Naive thymus-derived CD4-positive, alpha-beta T cell (primary cell): ENCODE measurements around the gene DDX42. TPM values are rescaled to one million over a fixed set of nuclear protein-coding genes. Genes with fewer than 3 reads are reported as not detected.

Experiments
- ATAC-seq: fragments of 150-1000 bp; cut with Tn5 transposase; 2 replicates; pipeline ENCODE4 v1.10.0; 2021; ENCODE audit warnings: mild to moderate bottlenecking, moderate library complexity
- CTCF ChIA-PET: fragments of 350-600 bp; sonication (Branson Sonifier 250); formaldehyde crosslinking; loops from one replicate; lab custom pipeline; 2021; ENCODE audit warnings: antibody characterized with exemption; lab: Charles Lee
- POLR2A ChIA-PET: fragments of 350-600 bp; sonication (Branson Sonifier 250); formaldehyde crosslinking; loops from one replicate; lab custom pipeline; 2021; ENCODE audit warnings: antibody characterized with exemption, inconsistent platforms; lab: Charles Lee
- DNase-seq, 9 donors: peaks; one replicate each; pipeline versions ENCODE4 v3.0.0 to v3.0.0-alpha.2; 2020 to 2022; ENCODE audit warnings: mixed read lengths in 1 of 9
- H3K27ac ChIP-seq: one replicate; pipeline ENCODE4 v1.7.0; 2013; ENCODE audit warnings: mild to moderate bottlenecking, low read depth, low read length, moderate library complexity
- H3K27me3 ChIP-seq, 2 donors: one replicate each; pipeline ENCODE4 v1.7.0; 2013; ENCODE audit warnings: low read length in 2 of 2, mild to moderate bottlenecking in 2 of 2, moderate library complexity in 2 of 2; ENCODE audit not compliant: control insufficient read depth in 2 of 2, insufficient read depth in 2 of 2
- H3K36me3 ChIP-seq, 3 experiments: 1 replicate in 2 of 3; 2 replicates in 1 of 3; pipeline ENCODE4 v1.7.0; 2013; ENCODE audit warnings: low read length in 3 of 3, mild to moderate bottlenecking in 3 of 3, moderate library complexity in 1 of 3; ENCODE audit not compliant: insufficient read depth in 3 of 3, control insufficient read depth in 2 of 3
- H3K4me1 ChIP-seq, 2 donors: one replicate each; pipeline ENCODE4 v1.7.0; 2013; ENCODE audit warnings: low read length in 2 of 2, mild to moderate bottlenecking in 2 of 2, moderate library complexity in 1 of 2; ENCODE audit not compliant: control insufficient read depth in 2 of 2, insufficient read depth in 2 of 2
- H3K4me3 ChIP-seq: 2 replicates; pipeline ENCODE4 v1.7.0; 2013; ENCODE audit warnings: mild to moderate bottlenecking, low read length
- H3K9me3 ChIP-seq, 3 experiments: 1 replicate in 2 of 3; 2 replicates in 1 of 3; pipeline ENCODE4 v1.7.0; 2013; ENCODE audit warnings: low read length in 3 of 3; ENCODE audit not compliant: control insufficient read depth in 2 of 3
- H3K27ac Mint-ChIP-seq, 9 donors: one replicate each; pipeline ENCODE4 v1.8.0; 2020 to 2022; ENCODE audit warnings: mixed read lengths in 9 of 9, mild to moderate bottlenecking in 8 of 9, moderate library complexity in 5 of 9, inconsistent platforms in 2 of 9
- H3K27me3 Mint-ChIP-seq, 5 donors: one replicate each; pipeline ENCODE4 v1.8.0; 2021 to 2022; ENCODE audit warnings: mixed read lengths in 5 of 5, mild to moderate bottlenecking in 1 of 5
- H3K36me3 Mint-ChIP-seq, 5 donors: one replicate each; pipeline ENCODE4 v1.8.0; 2020 to 2022; ENCODE audit warnings: mixed read lengths in 5 of 5, mild to moderate bottlenecking in 3 of 5, inconsistent platforms in 1 of 5
- H3K4me1 Mint-ChIP-seq, 7 donors: one replicate each; pipeline ENCODE4 v1.8.0; 2020 to 2022; ENCODE audit warnings: mixed read lengths in 7 of 7, mild to moderate bottlenecking in 3 of 7, inconsistent platforms in 1 of 7
- H3K4me3 Mint-ChIP-seq, 10 donors: one replicate each; pipeline ENCODE4 v1.8.0; 2020 to 2022; ENCODE audit warnings: mild to moderate bottlenecking in 10 of 10, mixed read lengths in 10 of 10, moderate library complexity in 6 of 10, inconsistent platforms in 2 of 10
- H3K9me3 Mint-ChIP-seq, 11 donors: one replicate each; pipeline ENCODE4 v1.8.0; 2020 to 2022; ENCODE audit warnings: mixed read lengths in 11 of 11, mild to moderate bottlenecking in 4 of 11, inconsistent platforms in 1 of 11, moderate library complexity in 1 of 11
- intact Hi-C, 2 donors: fragments of 100-400 bp; cut with micrococcal nuclease; formaldehyde crosslinking; loops; one replicate each; pipeline ENCODE4 v1.15.1; 2023
- polyA plus RNA-seq, 2 donors: library from polyadenylated mRNA; unstranded; fragments of 300-500 nt; fragmentation: Illumina TruSeq; gene quantifications; one replicate each; pipeline ENCODE4 v1.2.3, GENCODE V29; 2021
- total RNA-seq, 6 experiments: library from RNA in 5 of 6; stranded (reverse) in 5 of 6; gene quantifications; 1 replicate in 5 of 6; 2 replicates in 1 of 6; pipeline ENCODE4 v1.2.3 and lab custom pipeline; 2021 to 2026

The DDX42 gene
- total and polyA plus RNA-seq, 7 experiments from 2014 or later = 11.8 to 192 (median 117) TPM

GRCh38 chr17:63833741-63834373 lies 59.9 kb downstream of the DDX42 start:
- Mint-ChIP-seq H3K36me3 (peaks cover 9 to 54% (median 26%) of the 10 kb centered on the region in 5 donors), H3K4me3 (no peak overlapping the region), H3K9me3 (no peaks in the 10 kb centered on the region), H3K4me1 (peaks cover 28 to 77% (median 68%) of the 10 kb centered on the region in 7 donors), H3K27ac (peak overlapping the region in 4 of 9 donors; percentile 34 to 77 (median 42)), H3K27me3 (no peaks in the 10 kb centered on the region)
- Histone ChIP-seq H3K27me3 (no peaks in the 10 kb centered on the region), H3K4me1 (peaks cover 19 to 40% of the 10 kb centered on the region in 2 donors), H3K27ac (no peak overlapping the region), H3K36me3 (peaks cover 17 to 93% (median 18%) of the 10 kb centered on the region in 3 experiments), H3K9me3 (no peaks in the 10 kb centered on the region), H3K4me3 (no peak overlapping the region)
- CTCF ChIA-PET = interaction anchor here (0.6 to 1.7 kb wide), 5 partner anchors 13 to 125 kb away, joined by 3 to 5 read pairs (median 3); partner anchors contain the start of gene CCDC47
- no peak for ATAC-seq
- no peak for DNase-seq
- POLR2A ChIA-PET = interaction anchor here (0.6 to 11.6 kb wide), 7 partner anchors 9 to 139 kb away, joined by 3 to 204 read pairs (median 4); partner anchors contain the start of gene SMARCD2
- intact Hi-C loops = loop anchor here in 1 of 2 donors (2.0 kb wide), 1 partner anchor 135 kb away; no protein-coding TSS in a partner anchor

GRCh38 chr17:63834431-63835166 lies 60.6 kb downstream of the DDX42 start:
- peak; percentile 95 for ATAC-seq
- Mint-ChIP-seq H3K27me3 (no peaks in the 10 kb centered on the region), H3K36me3 (peaks cover 8 to 48% (median 25%) of the 10 kb centered on the region in 5 donors), H3K4me1 (peaks cover 21 to 77% (median 67%) of the 10 kb centered on the region in 7 donors), H3K27ac (peak overlapping the region; percentile 26 to 86 (median 69)), H3K4me3 (peak overlapping the region in 1 of 10 donors; percentile 37), H3K9me3 (no peaks in the 10 kb centered on the region)
- ChIA-PET CTCF (interaction anchor here (0.6 to 1.7 kb wide), 14 partner anchors 9 to 357 kb away, joined by 3 to 5 read pairs (median 3); partner anchors contain the start of gene CCDC47), POLR2A (interaction anchor here (0.6 to 2.3 kb wide), 12 partner anchors 9 to 140 kb away, joined by 3 to 14 read pairs (median 4); partner anchors contain the start of gene LIMD2)
- DNase-seq = peak in 8 of 9 donors; percentile 45 to 72 (median 61)
- no peak overlapping the region for H3K27ac ChIP-seq
- intact Hi-C loops = loop anchor here in 1 of 2 donors (1.0 to 5.0 kb wide), 3 partner anchors 7 to 387 kb away; partner anchors contain the start of genes CYB561, FTSJ3 and PSMC5
- H3K36me3 ChIP-seq = peaks cover 15 to 87% (median 18%) of the 10 kb centered on the region in 3 experiments
- no peak overlapping the region for H3K4me3 ChIP-seq
- no peaks in the 10 kb centered on the region for H3K9me3 ChIP-seq
- H3K4me1 ChIP-seq = peaks cover 23 to 42% of the 10 kb centered on the region in 2 donors
- no peaks in the 10 kb centered on the region for H3K27me3 ChIP-seq

- peaks cover 4 to 42% (median 20%) of the 10 kb centered on the region in 5 donors for H3K36me3 Mint-ChIP-seq
- POLR2A ChIA-PET = interaction anchor here (0.6 to 2.3 kb wide), 9 partner anchors 8 to 141 kb away, joined by 3 to 14 read pairs (median 4); partner anchors contain the start of gene LIMD2
- H3K27ac ChIP-seq = no peak overlapping the region
- peaks cover 10 to 80% (median 18%) of the 10 kb centered on the region in 3 experiments for H3K36me3 ChIP-seq
- peaks cover 24 to 40% of the 10 kb centered on the region in 2 donors for H3K4me1 ChIP-seq
- CTCF ChIA-PET = interaction anchor here (0.6 to 1.7 kb wide), 11 partner anchors 9 to 357 kb away, joined by 3 to 5 read pairs (median 3); partner anchors contain the start of gene CCDC47
- H3K4me3 Mint-ChIP-seq = peak overlapping the region in 1 of 10 donors; percentile 36
- no peak overlapping the region for H3K4me3 ChIP-seq
- no peaks in the 10 kb centered on the region for H3K27me3 Mint-ChIP-seq
- no peak for ATAC-seq
- H3K27me3 ChIP-seq = no peaks in the 10 kb centered on the region
- no peak for DNase-seq
- no peaks in the 10 kb centered on the region for H3K9me3 ChIP-seq
- intact Hi-C loops = loop anchor here in 1 of 2 donors (1.0 to 5.0 kb wide), 3 partner anchors 8 to 388 kb away; partner anchors contain the start of genes CYB561, FTSJ3 and PSMC5
- H3K9me3 Mint-ChIP-seq = no peaks in the 10 kb centered on the region
- H3K4me1 Mint-ChIP-seq = peaks cover 16 to 73% (median 62%) of the 10 kb centered on the region in 7 donors
- peak overlapping the region in 6 of 9 donors; percentile 26 to 85 (median 52) for H3K27ac Mint-ChIP-seq
Measured at GRCh38 chr17:63835167-63835720, 61.3 kb downstream of the DDX42 start.

- peaks cover 3 to 65% (median 13%) of the 10 kb centered on the region in 3 experiments for H3K36me3 ChIP-seq
- intact Hi-C loops = loop anchor here in 1 of 2 donors (5.0 kb wide), 1 partner anchor 390 kb away; the partner anchor contains the start of gene CYB561
Measured at GRCh38 chr17:63836811-63837210, 62.8 kb downstream of the DDX42 start.

GRCh38 chr17:63837480-63837879 lies 63.5 kb downstream of the DDX42 start:
- DNase-seq = no peak
- H3K27ac ChIP-seq = peak overlapping the region; percentile 59
- CTCF ChIA-PET = interaction anchor here (0.9 to 1.0 kb wide), 2 partner anchors 22 to 404 kb away, joined by 3 read pairs; no protein-coding TSS in a partner anchor
- no peaks in the 10 kb centered on the region for H3K9me3 ChIP-seq
- no peak for ATAC-seq
- peaks cover 34 to 37% of the 10 kb centered on the region in 2 donors for H3K4me1 ChIP-seq
- no peaks in the 10 kb centered on the region for H3K27me3 ChIP-seq
- intact Hi-C loops = loop anchor here in 1 of 2 donors (5.0 kb wide), 1 partner anchor 390 kb away; the partner anchor contains the start of gene CYB561
- peak overlapping the region in 1 of 10 donors; percentile 96 for H3K4me3 Mint-ChIP-seq
- peaks cover 4 to 25% (median 9%) of the 10 kb centered on the region in 5 donors for H3K36me3 Mint-ChIP-seq
- POLR2A ChIA-PET = interaction anchor here (0.6 to 13.5 kb wide), 3 partner anchors 9 to 247 kb away, joined by 3 to 204 read pairs (median 58); partner anchors contain the start of genes FTSJ3 and PSMC5
- H3K27ac Mint-ChIP-seq = peak overlapping the region in 3 of 9 donors; percentile 28 to 76 (median 43)
- no peaks in the 10 kb centered on the region for H3K9me3 Mint-ChIP-seq
- H3K4me3 ChIP-seq = no peak overlapping the region
- H3K27me3 Mint-ChIP-seq = no peaks in the 10 kb centered on the region
- H3K36me3 ChIP-seq = peaks cover 3 to 61% (median 13%) of the 10 kb centered on the region in 3 experiments
- H3K4me1 Mint-ChIP-seq = peaks cover 31 to 64% (median 51%) of the 10 kb centered on the region in 7 donors

More at GRCh38 chr17:63836811-63837210, 62.8 kb downstream of the DDX42 start:
- Histone ChIP-seq H3K4me3 (no peak overlapping the region), H3K27ac (no peak overlapping the region), H3K4me1 (peaks cover 36 to 37% of the 10 kb centered on the region in 2 donors), H3K9me3 (no peaks in the 10 kb centered on the region), H3K27me3 (no peaks in the 10 kb centered on the region)
- Mint-ChIP-seq H3K9me3 (no peaks in the 10 kb centered on the region), H3K27ac (peak overlapping the region in 6 of 9 donors; percentile 22 to 62 (median 33)), H3K36me3 (peaks cover 4 to 29% (median 13%) of the 10 kb centered on the region in 5 donors), H3K27me3 (no peaks in the 10 kb centered on the region), H3K4me3 (peak overlapping the region in 1 of 10 donors; percentile 4), H3K4me1 (peaks cover 31 to 71% (median 58%) of the 10 kb centered on the region in 7 donors)
- ATAC-seq (no peak), DNase-seq (no peak)
- ChIA-PET POLR2A (interaction anchor here (0.6 to 13.5 kb wide), 4 partner anchors 9 to 246 kb away, joined by 3 to 204 read pairs (median 30); partner anchors contain the start of genes FTSJ3 and PSMC5), CTCF (interaction anchor here (0.6 to 0.9 kb wide), 2 partner anchors 51 to 403 kb away, joined by 3 read pairs; no protein-coding TSS in a partner anchor)
